Chondrocyte (in vitro differentiated cells): ENCODE measurements around the gene OXTR. TPM values are rescaled to one million over a fixed set of nuclear protein-coding genes. Genes with fewer than 3 reads are reported as not detected.
"Not testable (repeated sequence)": the region's sequence is repeated elsewhere in the genome, so short reads cannot be mapped to it uniquely, and the experiment has no call there.

Source experiments
- DNase-seq: peaks from one replicate; pipeline ENCODE4 v3.0.0; 2021; ENCODE audit warnings: mixed read lengths, low spot score
- H3K27ac Mint-ChIP-seq: one replicate; pipeline ENCODE4 v1.8.0; 2021; ENCODE audit warnings: mild to moderate bottlenecking, moderate library complexity, mixed read lengths; ENCODE audit not compliant: unreplicated experiment
- H3K27me3 Mint-ChIP-seq: 2 replicates; pipeline ENCODE4 v1.8.0; 2021; ENCODE audit warnings: low read depth, mixed read lengths
- H3K36me3 Mint-ChIP-seq: 2 replicates; pipeline ENCODE4 v1.8.0; 2021; ENCODE audit warnings: low read depth, mixed read lengths
- H3K4me1 Mint-ChIP-seq: 2 replicates; pipeline ENCODE4 v1.8.0; 2021; ENCODE audit warnings: low read depth, mild to moderate bottlenecking, mixed read lengths
- H3K4me3 Mint-ChIP-seq: one replicate; pipeline ENCODE4 v1.8.0; 2021; ENCODE audit warnings: mild to moderate bottlenecking, moderate library complexity, mixed read lengths; ENCODE audit not compliant: unreplicated experiment
- H3K9me3 Mint-ChIP-seq: 2 replicates; pipeline ENCODE4 v1.8.0; 2021; ENCODE audit warnings: low read depth, mixed read lengths
- total RNA-seq: library from RNA; stranded (reverse); gene quantifications from 3 replicates; pipeline ENCODE4 v1.2.1, GENCODE V29; 2021
- TF ChIP-seq, protein P1 (sequence below): fragments of 200-600 bp; sonication (generic); IDR thresholded peaks from 2 replicates; pipeline ENCODE4 v1.5.0; 2021; ENCODE audit warnings: antibody characterized with exemption, mild to moderate bottlenecking, moderate library complexity

Gene OXTR
- total RNA-seq, 1 donor from 2014 or later = 48.5 TPM

DNA sequence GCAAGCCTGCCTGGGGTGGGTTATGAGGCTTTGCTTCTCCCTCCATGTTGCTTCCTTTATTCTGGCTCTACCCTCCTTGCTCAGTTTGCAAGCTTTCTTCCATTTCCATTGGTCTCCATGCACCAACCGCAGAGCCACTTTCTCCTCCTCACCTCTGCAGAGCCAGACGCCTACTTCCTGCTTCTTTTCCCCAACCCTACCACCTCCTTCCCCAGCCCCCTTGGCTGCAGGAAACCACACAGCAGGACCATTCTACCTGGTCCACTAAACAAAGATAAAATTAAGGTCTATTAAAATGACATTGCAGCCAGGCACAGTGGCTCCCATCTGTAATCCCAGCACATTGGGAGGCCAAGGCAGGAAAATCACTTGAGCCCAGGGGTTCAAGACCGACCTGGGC, 45.8 kb downstream of the OXTR start:
- Mint-ChIP-seq H3K9me3 (peaks cover 3% of the 10 kb centered on the region), H3K27ac (no peak overlapping the region), H3K4me1 (no peaks in the 10 kb centered on the region), H3K4me3 (no peak overlapping the region), H3K36me3 (no peaks in the 10 kb centered on the region), H3K27me3 (no peaks in the 10 kb centered on the region)
- DNase-seq = no peak
- TF ChIP-seq, protein P1, sequence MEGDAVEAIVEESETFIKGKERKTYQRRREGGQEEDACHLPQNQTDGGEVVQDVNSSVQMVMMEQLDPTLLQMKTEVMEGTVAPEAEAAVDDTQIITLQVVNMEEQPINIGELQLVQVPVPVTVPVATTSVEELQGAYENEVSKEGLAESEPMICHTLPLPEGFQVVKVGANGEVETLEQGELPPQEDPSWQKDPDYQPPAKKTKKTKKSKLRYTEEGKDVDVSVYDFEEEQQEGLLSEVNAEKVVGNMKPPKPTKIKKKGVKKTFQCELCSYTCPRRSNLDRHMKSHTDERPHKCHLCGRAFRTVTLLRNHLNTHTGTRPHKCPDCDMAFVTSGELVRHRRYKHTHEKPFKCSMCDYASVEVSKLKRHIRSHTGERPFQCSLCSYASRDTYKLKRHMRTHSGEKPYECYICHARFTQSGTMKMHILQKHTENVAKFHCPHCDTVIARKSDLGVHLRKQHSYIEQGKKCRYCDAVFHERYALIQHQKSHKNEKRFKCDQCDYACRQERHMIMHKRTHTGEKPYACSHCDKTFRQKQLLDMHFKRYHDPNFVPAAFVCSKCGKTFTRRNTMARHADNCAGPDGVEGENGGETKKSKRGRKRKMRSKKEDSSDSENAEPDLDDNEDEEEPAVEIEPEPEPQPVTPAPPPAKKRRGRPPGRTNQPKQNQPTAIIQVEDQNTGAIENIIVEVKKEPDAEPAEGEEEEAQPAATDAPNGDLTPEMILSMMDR = no peak

DNA sequence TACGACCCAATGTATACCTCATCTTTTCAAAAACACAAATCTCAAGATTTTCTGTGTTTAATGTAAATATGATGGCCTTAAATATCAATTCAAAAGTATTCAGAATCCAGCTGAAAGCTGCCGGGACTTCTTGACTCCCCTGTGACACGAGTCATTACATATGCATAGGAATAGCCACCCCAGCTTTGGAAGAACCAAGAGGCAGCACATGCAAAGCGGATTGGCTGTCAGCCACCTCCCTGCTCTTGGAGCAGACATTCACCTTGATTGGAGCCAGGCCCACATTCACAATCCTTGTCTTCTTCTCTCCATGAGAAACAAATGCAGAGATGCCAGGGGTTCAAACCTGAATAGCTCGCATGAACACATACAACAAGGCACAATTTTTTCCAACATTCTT, 46.6 kb downstream of the OXTR start:
- DNase-seq = no peak
- Mint-ChIP-seq H3K4me3 (no peak overlapping the region), H3K27me3 (no peaks in the 10 kb centered on the region), H3K27ac (no peak overlapping the region), H3K9me3 (peaks cover 6% of the 10 kb centered on the region), H3K4me1 (no peaks in the 10 kb centered on the region), H3K36me3 (peaks cover 1% of the 10 kb centered on the region)
- TF ChIP-seq, protein P1 = no peak

DNA sequence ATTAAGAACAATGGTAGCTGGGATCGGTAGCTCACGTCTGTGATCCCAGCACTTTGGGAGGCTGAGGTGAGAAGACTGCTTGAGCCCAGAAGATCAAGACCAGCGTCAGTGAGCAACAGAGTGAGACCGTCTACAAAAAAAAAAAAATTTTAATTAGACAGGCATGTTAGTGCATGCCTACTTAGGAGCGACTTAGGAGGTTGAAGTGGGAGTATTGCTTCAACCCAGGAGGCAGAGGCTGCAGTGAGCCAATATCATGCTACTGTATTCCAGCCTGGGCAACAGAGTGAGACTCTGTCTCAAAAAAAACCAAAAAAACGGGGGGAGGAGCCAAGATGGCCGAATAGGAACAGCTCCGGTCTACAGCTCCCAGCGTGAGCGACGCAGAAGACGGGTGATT, 53.7 kb downstream of the OXTR start:
- peaks cover 24% of the 10 kb centered on the region for H3K4me1 Mint-ChIP-seq
- H3K36me3 Mint-ChIP-seq, H3K27ac Mint-ChIP-seq, DNase-seq, H3K27me3 Mint-ChIP-seq, H3K4me3 Mint-ChIP-seq, H3K9me3 Mint-ChIP-seq: not testable (repeated sequence)

DNA sequence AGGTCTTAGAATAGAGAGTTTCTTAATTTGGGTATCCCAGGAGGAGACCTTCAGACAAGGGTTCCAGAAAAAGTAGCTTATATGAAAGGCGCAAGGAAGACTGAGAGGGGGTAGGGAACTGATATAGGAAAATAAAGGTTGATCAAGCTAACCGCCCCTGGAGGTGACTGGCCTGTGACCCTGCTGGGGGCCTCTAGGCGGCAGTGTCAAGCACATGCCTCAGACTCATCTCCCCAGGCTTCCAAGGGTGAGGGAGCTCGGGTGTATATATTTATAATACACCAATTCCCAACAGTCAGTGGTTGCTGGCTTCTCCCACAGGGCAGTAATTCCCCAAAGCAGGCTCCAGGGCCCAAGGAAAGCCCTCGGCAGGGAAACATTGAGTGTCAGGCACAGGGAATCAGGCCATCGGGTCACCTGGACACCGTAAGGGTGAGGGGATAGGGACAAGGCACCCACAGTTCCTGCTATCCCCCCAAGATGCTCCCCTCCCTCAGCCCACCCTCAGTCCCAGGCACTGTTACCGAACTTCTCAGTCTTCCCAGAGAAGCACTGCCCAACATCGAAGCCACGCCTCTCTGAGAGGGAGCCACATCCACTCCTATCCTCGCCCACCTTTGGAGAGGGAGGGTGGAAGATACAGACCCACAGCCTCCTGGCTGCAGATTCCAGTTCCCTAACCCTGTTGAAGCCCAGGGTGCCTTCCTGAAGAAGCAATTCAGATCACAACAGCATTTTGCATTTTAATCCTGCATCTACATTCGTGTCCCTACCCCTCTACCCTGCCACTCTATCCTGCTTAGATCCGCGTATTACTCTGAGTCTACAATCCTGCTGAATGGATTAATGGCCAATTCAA, 55.3 kb downstream of the OXTR start:
- Mint-ChIP-seq H3K4me1 (peaks cover 31% of the 10 kb centered on the region), H3K27me3 (no peaks in the 10 kb centered on the region), H3K36me3 (peaks cover 1% of the 10 kb centered on the region), H3K9me3 (peaks cover 7% of the 10 kb centered on the region), H3K27ac (no peak overlapping the region), H3K4me3 (no peak overlapping the region)
- no peak for DNase-seq
- TF ChIP-seq, protein P1 = peak; percentile 57

DNA sequence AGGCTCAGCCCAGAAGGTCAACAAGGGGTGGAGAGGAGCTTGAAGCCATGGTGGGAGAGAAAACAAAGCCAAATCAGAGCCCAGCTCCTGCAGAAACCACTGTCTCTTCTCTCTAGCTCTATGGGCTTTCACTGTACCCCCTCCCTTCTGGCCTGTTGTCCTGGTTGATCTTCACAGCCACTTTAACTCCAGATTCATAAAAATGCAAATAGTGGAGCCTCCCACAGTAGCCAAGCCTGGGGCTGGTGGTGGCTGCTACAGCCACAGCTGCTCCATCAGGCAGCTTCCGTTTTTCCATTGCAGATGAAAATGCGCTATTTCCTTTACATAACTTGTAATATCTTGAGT, 56.5 kb downstream of the OXTR start:
- Mint-ChIP-seq H3K27ac (peak overlapping the region; percentile 74), H3K4me1 (peaks cover 31% of the 10 kb centered on the region), H3K27me3 (no peaks in the 10 kb centered on the region), H3K36me3 (no peaks in the 10 kb centered on the region), H3K4me3 (no peak overlapping the region), H3K9me3 (peaks cover 4% of the 10 kb centered on the region)
- no peak for DNase-seq
- TF ChIP-seq, protein P1 = no peak
